ENCODE results near the gene CANT1. TPM values are rescaled to one million over a fixed set of nuclear protein-coding genes. Genes with fewer than 3 reads are reported as not detected.

Gene CANT1
- total and polyA plus RNA-seq, 2 donors from 2014 or later = 23.0 to 56.6 TPM

- Histone ChIP-seq H3K27ac (ENCODE audit: low read depth in 2 of 2, low read length in 2 of 2) (no peak overlapping the region), H3K9me3 (ENCODE audit: control insufficient read depth in 2 of 3, insufficient read depth in 1 of 3, low read length in 3 of 3) (no peaks in the 10 kb centered on the region), H3K4me1 (ENCODE audit: control insufficient read depth in 2 of 3, insufficient read depth in 2 of 3, low read depth in 1 of 3, low read length in 3 of 3) (no peaks in the 10 kb centered on the region), H3K4me3 (ENCODE audit: low read length in 3 of 3) (no peak overlapping the region), H3K27me3 (ENCODE audit: control insufficient read depth, insufficient read depth, low read length) (no peaks in the 10 kb centered on the region), H3K36me3 (ENCODE audit: control insufficient read depth in 2 of 3, insufficient read depth in 3 of 3, low read length in 3 of 3) (no peaks in the 10 kb centered on the region), H3K9ac (ENCODE audit: low read length in 3 of 3) (no peak overlapping the region)
- no peak for FAIRE-seq
- TF ChIP-seq, protein P1, sequence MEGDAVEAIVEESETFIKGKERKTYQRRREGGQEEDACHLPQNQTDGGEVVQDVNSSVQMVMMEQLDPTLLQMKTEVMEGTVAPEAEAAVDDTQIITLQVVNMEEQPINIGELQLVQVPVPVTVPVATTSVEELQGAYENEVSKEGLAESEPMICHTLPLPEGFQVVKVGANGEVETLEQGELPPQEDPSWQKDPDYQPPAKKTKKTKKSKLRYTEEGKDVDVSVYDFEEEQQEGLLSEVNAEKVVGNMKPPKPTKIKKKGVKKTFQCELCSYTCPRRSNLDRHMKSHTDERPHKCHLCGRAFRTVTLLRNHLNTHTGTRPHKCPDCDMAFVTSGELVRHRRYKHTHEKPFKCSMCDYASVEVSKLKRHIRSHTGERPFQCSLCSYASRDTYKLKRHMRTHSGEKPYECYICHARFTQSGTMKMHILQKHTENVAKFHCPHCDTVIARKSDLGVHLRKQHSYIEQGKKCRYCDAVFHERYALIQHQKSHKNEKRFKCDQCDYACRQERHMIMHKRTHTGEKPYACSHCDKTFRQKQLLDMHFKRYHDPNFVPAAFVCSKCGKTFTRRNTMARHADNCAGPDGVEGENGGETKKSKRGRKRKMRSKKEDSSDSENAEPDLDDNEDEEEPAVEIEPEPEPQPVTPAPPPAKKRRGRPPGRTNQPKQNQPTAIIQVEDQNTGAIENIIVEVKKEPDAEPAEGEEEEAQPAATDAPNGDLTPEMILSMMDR (IDR thresholded peaks at IDR 0.05; ENCODE audit: borderline replicate concordance, extremely low read depth, insufficient read depth) = no peak
- intact Hi-C loops (cut with DNase I) = no loop called here
- no peak for DNase-seq
Measured at GRCh38 chr17:79035686-79036085, 26.1 kb upstream of the CANT1 start.

DNA sequence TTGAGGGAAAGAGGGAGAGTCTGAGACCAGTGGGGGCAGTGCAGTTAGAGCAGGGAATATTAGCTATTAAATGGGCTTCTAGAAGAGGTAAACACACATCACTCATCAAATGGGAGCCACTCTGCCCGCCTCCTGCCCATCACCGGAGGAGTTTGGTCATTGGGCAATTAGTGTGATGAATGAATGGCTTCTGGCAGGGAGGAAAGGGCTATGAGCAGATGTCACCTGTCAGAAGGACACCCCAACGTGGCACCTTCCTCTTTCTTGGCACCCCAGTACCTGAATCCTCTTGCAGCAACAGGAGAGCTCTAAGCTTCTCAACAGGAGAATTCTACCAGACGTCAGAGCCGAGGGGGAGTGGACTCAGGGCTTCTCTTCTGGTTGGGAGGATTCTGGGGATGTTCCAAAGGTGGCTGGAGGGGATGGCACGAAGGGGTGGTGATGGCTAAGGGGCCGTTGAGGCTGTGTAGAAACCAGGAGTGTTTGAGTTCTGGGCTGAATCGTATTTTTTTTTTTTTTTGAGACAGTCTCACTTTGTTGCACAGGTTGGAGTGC is 25.4 kb upstream of the CANT1 start:
- Histone ChIP-seq H3K9ac (ENCODE audit: low read length in 3 of 3) (no peak overlapping the region), H3K4me3 (ENCODE audit: low read length in 3 of 3) (no peak overlapping the region), H3K27me3 (ENCODE audit: control insufficient read depth, insufficient read depth, low read length) (no peaks in the 10 kb centered on the region), H3K27ac (ENCODE audit: low read depth in 2 of 2, low read length in 2 of 2) (no peak overlapping the region), H3K9me3 (ENCODE audit: control insufficient read depth in 2 of 3, insufficient read depth in 1 of 3, low read length in 3 of 3) (no peaks in the 10 kb centered on the region), H3K4me1 (ENCODE audit: control insufficient read depth in 2 of 3, insufficient read depth in 2 of 3, low read depth in 1 of 3, low read length in 3 of 3) (no peaks in the 10 kb centered on the region), H3K36me3 (ENCODE audit: control insufficient read depth in 2 of 3, insufficient read depth in 3 of 3, low read length in 3 of 3) (no peaks in the 10 kb centered on the region)
- TF ChIP-seq, protein P1 (IDR thresholded peaks at IDR 0.05; ENCODE audit: borderline replicate concordance, extremely low read depth, insufficient read depth) = no peak
- FAIRE-seq (no peak), DNase-seq (no peak)
- intact Hi-C loops (cut with DNase I) = no loop called here

DNA sequence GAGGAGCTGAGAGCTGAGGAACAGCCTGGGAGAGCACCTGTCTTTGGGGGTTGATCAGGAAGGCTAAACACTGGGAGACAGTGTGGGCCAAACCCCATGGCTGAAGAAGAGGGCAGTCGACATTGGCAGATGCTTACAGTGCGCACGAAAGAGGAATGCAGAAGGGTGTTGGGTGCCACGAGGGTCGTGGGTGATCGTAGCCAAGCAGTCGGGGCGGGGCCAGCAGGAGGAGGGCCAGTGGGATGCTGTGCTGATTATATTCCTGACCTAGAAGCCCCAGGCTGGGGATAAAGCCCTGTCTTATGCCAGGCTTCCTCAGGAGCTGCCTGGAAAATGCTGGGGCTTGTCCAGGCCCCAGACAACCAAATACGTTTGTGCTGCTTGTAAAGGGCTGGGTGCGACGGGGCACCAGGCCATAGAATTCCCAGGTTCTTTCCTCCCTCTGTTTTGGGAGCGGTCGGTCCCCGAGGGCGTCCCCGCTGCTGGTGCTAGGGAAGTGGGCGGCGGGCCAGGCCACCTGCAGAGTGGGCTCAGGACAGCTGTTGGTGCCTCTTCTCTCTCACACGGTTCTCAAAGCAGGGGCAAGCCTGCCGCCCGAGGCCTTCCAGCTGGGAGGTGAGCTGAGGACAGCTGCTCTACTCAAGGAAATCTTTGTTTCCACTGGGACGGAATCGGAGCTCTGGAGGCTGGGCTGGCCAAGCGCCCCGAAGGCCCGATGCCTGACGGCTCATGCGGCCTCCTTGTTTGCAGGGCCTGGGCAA is 24.4 kb upstream of the CANT1 start:
- Histone ChIP-seq H3K9me3 (ENCODE audit: control insufficient read depth in 2 of 3, insufficient read depth in 1 of 3, low read length in 3 of 3) (no peaks in the 10 kb centered on the region), H3K4me1 (ENCODE audit: control insufficient read depth in 2 of 3, insufficient read depth in 2 of 3, low read depth in 1 of 3, low read length in 3 of 3) (peaks cover 0 to 3% (median 0%) of the 10 kb centered on the region in 3 donors), H3K27ac (ENCODE audit: low read depth in 2 of 2, low read length in 2 of 2) (no peak overlapping the region), H3K9ac (ENCODE audit: low read length in 3 of 3) (no peak overlapping the region), H3K27me3 (ENCODE audit: control insufficient read depth, insufficient read depth, low read length) (no peaks in the 10 kb centered on the region), H3K36me3 (ENCODE audit: control insufficient read depth in 2 of 3, insufficient read depth in 3 of 3, low read length in 3 of 3) (no peaks in the 10 kb centered on the region), H3K4me3 (ENCODE audit: low read length in 3 of 3) (no peak overlapping the region)
- no peak for FAIRE-seq
- no peak for DNase-seq
- TF ChIP-seq, protein P1 (IDR thresholded peaks at IDR 0.05; ENCODE audit: borderline replicate concordance, extremely low read depth, insufficient read depth) = no peak
- intact Hi-C loops (cut with DNase I) = no loop called here
